IMR-90 (cell line): Measurements from ENCODE around the gene DOCK7. TPM values are rescaled to one million over a fixed set of nuclear protein-coding genes. Genes with fewer than 3 reads are reported as not detected.
A peak's percentile ranks its signal among the peaks of the same experiment; 100 is the strongest.

Source experiments
- ATAC-seq: fragments of 200-7000 bp; cut with Tn5 transposase; 2 replicates; pipeline ENCODE4 v1.9.1; 2020; ENCODE audit warnings: low read depth, mild to moderate bottlenecking, moderate library complexity
- BruUV-seq: library from RNA; stranded (reverse); fragments of 400-500 nt; replicated peaks from 2 replicates; lab custom pipeline; 2021; lab: Mats Ljungman, UMichigan
- CTCF ChIA-PET: fragments of 300-600 bp; formaldehyde crosslinking; extraction: SDS; loops from one replicate; lab custom pipeline; 2021; ENCODE audit warnings: antibody characterized with exemption; lab: Yijun Ruan, JAX
- POLR2A ChIA-PET: fragments of 300-600 bp; sonication (Branson Sonifier 250); formaldehyde crosslinking; loops from one replicate; lab custom pipeline; 2022; ENCODE audit warnings: antibody characterized with exemption; ENCODE audit not compliant: unreplicated experiment; lab: Charles Lee
- DNase-seq: peaks from one replicate; pipeline ENCODE4 v3.0.0; 2013
- H2AFZ ChIP-seq: replicated peaks from 2 replicates; pipeline ENCODE3; 2013; ENCODE audit warnings: low read length, mild to moderate bottlenecking; ENCODE audit not compliant: poor library complexity
- H2AK5ac ChIP-seq: 2 replicates; pipeline ENCODE4 v1.6.1; 2013; ENCODE audit warnings: low read depth, low read length, inconsistent platforms
- H2AK9ac ChIP-seq: replicated peaks from 2 replicates; pipeline ENCODE3; 2013; ENCODE audit warnings: mild to moderate bottlenecking, low read depth, low read length, moderate library complexity; ENCODE audit not compliant: poor library complexity
- H2BK120ac ChIP-seq: 2 replicates; pipeline ENCODE4 v1.6.1; 2013; ENCODE audit warnings: low read depth, low read length, inconsistent platforms
- H2BK15ac ChIP-seq: 3 replicates; pipeline ENCODE4 v1.6.1; 2013; ENCODE audit warnings: low read depth, low read length, inconsistent platforms
- H2BK20ac ChIP-seq: 2 replicates; pipeline ENCODE4 v1.6.1; 2013; ENCODE audit warnings: low read depth, mild to moderate bottlenecking, inconsistent platforms, low read length, moderate library complexity
- H2BK5ac ChIP-seq: 2 replicates; pipeline ENCODE4 v1.6.1; 2013; ENCODE audit warnings: mild to moderate bottlenecking, low read depth, low read length, inconsistent platforms; ENCODE audit not compliant: poor library complexity, severe bottlenecking
- H3K14ac ChIP-seq: replicated peaks from 2 replicates; pipeline ENCODE4 v1.6.1; 2013; ENCODE audit warnings: low read depth, low read length, inconsistent platforms
- H3K18ac ChIP-seq: 2 replicates; pipeline ENCODE4 v1.6.1; 2013; ENCODE audit warnings: low read depth, low read length, control low read depth
- H3K23ac ChIP-seq: 2 replicates; pipeline ENCODE4 v1.6.1; 2013; ENCODE audit warnings: low read depth, low read length, inconsistent platforms
- H3K27ac ChIP-seq: 2 replicates; pipeline ENCODE4 v1.5.1; 2013; ENCODE audit warnings: mild to moderate bottlenecking, control low read depth, low read length; ENCODE audit not compliant: insufficient read depth
- H3K27me3 ChIP-seq: 2 replicates; pipeline ENCODE4 v1.6.1; 2013; ENCODE audit warnings: low read length; ENCODE audit not compliant: control insufficient read depth, insufficient read depth
- H3K36me3 ChIP-seq: 2 replicates; pipeline ENCODE4 v1.6.1; 2013; ENCODE audit warnings: low read length, mixed read lengths; ENCODE audit not compliant: control insufficient read depth, insufficient read depth
- H3K4ac ChIP-seq: 2 replicates; pipeline ENCODE4 v1.6.1; 2013; ENCODE audit warnings: low read depth, low read length, inconsistent platforms
- H3K4me1 ChIP-seq: 2 replicates; pipeline ENCODE4 v1.6.1; 2013; ENCODE audit warnings: low read length, mixed read lengths; ENCODE audit not compliant: control insufficient read depth, insufficient read depth
- H3K4me2 ChIP-seq: 2 replicates; pipeline ENCODE4 v1.6.1; 2013; ENCODE audit warnings: low read depth, mild to moderate bottlenecking, control low read depth, low read length, moderate library complexity
- H3K4me3 ChIP-seq: 2 replicates; pipeline ENCODE4 v1.5.1; 2013; ENCODE audit warnings: low read depth, mild to moderate bottlenecking, control low read depth, low read length, moderate library complexity; ENCODE audit not compliant: insufficient read depth
- H3K56ac ChIP-seq: 2 replicates; pipeline ENCODE4 v1.6.1; 2013; ENCODE audit warnings: low read length, inconsistent platforms; ENCODE audit not compliant: insufficient read depth; ENCODE audit errors: extremely low read depth
- H3K79me1 ChIP-seq, 2 experiments: 2 replicates each; pipeline ENCODE4 v1.6.1; 2013; ENCODE audit warnings: low read length in 2 of 2, inconsistent platforms in 1 of 2, low read depth in 1 of 2
- H3K9ac ChIP-seq: 2 replicates; pipeline ENCODE4 v1.6.1; 2013; ENCODE audit warnings: low read depth, low read length, control low read depth
- H3K9me1 ChIP-seq: 2 replicates; pipeline ENCODE4 v1.6.1; 2013; ENCODE audit warnings: low read length, inconsistent platforms; ENCODE audit not compliant: insufficient read depth
- H3K9me3 ChIP-seq: 2 replicates; pipeline ENCODE4 v1.6.1; 2013; ENCODE audit warnings: low read length; ENCODE audit not compliant: control insufficient read depth, insufficient read depth
- H4K20me1 ChIP-seq: 2 replicates; pipeline ENCODE4 v1.6.1; 2013; ENCODE audit warnings: low read length, inconsistent platforms; ENCODE audit not compliant: insufficient read depth
- H4K5ac ChIP-seq: 2 replicates; pipeline ENCODE4 v1.6.1; 2013; ENCODE audit warnings: mild to moderate bottlenecking, low read depth, low read length, control low read depth
- H4K8ac ChIP-seq, 2 experiments: 2 replicates each; pipeline ENCODE4 v1.6.1; 2013; ENCODE audit warnings: low read depth in 2 of 2, low read length in 2 of 2, control low read depth in 1 of 2, inconsistent platforms in 1 of 2
- H4K91ac ChIP-seq: 2 replicates; pipeline ENCODE4 v1.6.1; 2013; ENCODE audit warnings: low read depth, low read length, inconsistent platforms; ENCODE audit not compliant: insufficient read depth
- BHLHE40 ChIP-seq: fragments of 150-350 bp; IDR thresholded peaks from 2 replicates; pipeline ENCODE4 v1.6.1; 2016; ENCODE audit warnings: mild to moderate bottlenecking, low read depth, low read length
- RFX5 ChIP-seq: IDR thresholded peaks from 2 replicates; pipeline ENCODE4 v1.8.0; 2012; ENCODE audit warnings: low read depth, mild to moderate bottlenecking, low read length, moderate library complexity
- WGBS, 2 experiments: methylation state at CpG; one replicate each; pipeline versions ENCODE4 v1.1.5 to v1.1.7; 2013; ENCODE audit warnings: missing lambda C conversion rate in 2 of 2; ENCODE audit not compliant: insufficient read length in 1 of 2; ENCODE audit errors: extremely low coverage in 2 of 2; 5-methylcytosine and 5-hydroxymethylcytosine counted together
- dilution Hi-C: fragments of 300-500 bp; cut with HindIII; formaldehyde crosslinking; loops from one replicate; pipeline ENCODE4 v1.14.3; 2018; ENCODE audit warnings: low sequenced_read_pairs; ENCODE audit not compliant: unreplicated experiment
- in situ Hi-C: fragments of 300-500 bp; cut with MboI; formaldehyde crosslinking; loops from 3 replicates; pipeline ENCODE4 v1.14.3; 2019; ENCODE audit warnings: low sequenced_read_pairs, inconsistent platforms, mixed read lengths
- intact Hi-C: fragments of 100-400 bp; cut with micrococcal nuclease; formaldehyde crosslinking; loops from 2 replicates; pipeline ENCODE4 v1.10.0; 2022
- polyA plus RNA-seq, 3 experiments: library from polyadenylated mRNA; depleted of rRNA; stranded (reverse); fragments of >200 nt; gene quantifications; 2 replicates each; pipeline ENCODE4 v1.2.3, GENCODE V29; 2012; ENCODE audit warnings: low replicate concordance in 1 of 3
- total RNA-seq: library from RNA; depleted of rRNA; stranded (reverse); fragments of >200 nt; gene quantifications from 2 replicates; pipeline ENCODE4 v1.2.3, GENCODE V29; 2012

DOCK7 gene
- total and polyA plus RNA-seq, 2 of the 4 experiments (the other 2 are of a cell fraction) = 38.0 to 97.7 TPM

DNA sequence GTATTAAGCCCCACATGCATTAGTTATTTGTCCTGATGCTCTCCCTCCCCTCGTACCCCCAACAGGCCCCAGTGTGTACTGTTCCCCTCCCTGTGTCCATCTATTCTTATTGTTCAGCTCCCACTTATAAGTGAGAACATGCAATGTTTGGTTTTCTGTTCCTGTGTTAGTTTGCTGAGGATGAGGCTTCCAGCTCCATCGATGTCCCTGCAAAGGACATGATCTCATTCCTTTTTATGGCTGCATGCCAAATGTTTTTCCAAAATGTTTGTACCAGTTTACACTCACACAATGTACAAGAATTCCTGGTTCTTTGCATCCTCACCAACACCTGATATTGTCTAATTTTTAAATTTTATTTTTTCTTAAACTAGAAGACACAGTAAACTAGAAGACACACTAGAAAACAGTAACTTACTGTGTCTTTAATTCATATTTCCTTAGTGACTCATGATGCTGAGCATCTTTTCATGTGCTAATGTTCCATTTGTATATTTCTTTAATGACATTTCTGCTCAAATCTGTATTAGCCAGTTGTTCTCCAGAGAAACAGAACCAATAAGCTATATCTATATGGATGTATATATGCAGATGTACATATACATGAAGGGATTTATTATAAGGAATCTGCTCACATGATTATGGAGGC is 270.7 kb downstream of the DOCK7 start:
- H2BK20ac ChIP-seq = no peak overlapping the region
- no peak overlapping the region for H4K8ac ChIP-seq
- dilution Hi-C loops = no loop called here
- no peaks in the 10 kb centered on the region for H4K20me1 ChIP-seq
- ChIA-PET CTCF (no interaction called here), POLR2A (no interaction called here)
- no peak overlapping the region for H2AFZ ChIP-seq
- no peak overlapping the region for H3K4ac ChIP-seq
- no peak overlapping the region for H3K9ac ChIP-seq
- intact Hi-C loops = no loop called here
- no peak overlapping the region for H3K56ac ChIP-seq
- BruUV-seq = no TSS peak
- H2BK5ac ChIP-seq = no peak overlapping the region
- peaks cover 2% of the 10 kb centered on the region; the same call in 1 of the 2 replicates for H3K4me1 ChIP-seq
- H3K79me1 ChIP-seq = no peaks in the 10 kb centered on the region
- H2AK9ac ChIP-seq = no peak overlapping the region
- DNase-seq (peak; percentile 52), ATAC-seq (peak; percentile 88)
- WGBS, 2 experiments = no CpG with 5 or more reads among the region's 2 CpGs
- TF ChIP-seq RFX5 (no peak), BHLHE40 (no peak)
- H4K5ac ChIP-seq = no peak overlapping the region
- no peak overlapping the region for H3K27ac ChIP-seq
- no peak overlapping the region for H2BK120ac ChIP-seq
- no peak overlapping the region for H3K23ac ChIP-seq
- 0 out of 2 replicates have a peak overlapping the region, but pooled peaks have one; percentile 24 for H2AK5ac ChIP-seq
- H3K18ac ChIP-seq = no peak overlapping the region
- in situ Hi-C loops = no loop called here
- no peak overlapping the region for H2BK15ac ChIP-seq
- no peaks in the 10 kb centered on the region for H3K9me3 ChIP-seq
- no peaks in the 10 kb centered on the region for H3K9me1 ChIP-seq
- no peak overlapping the region for H3K4me2 ChIP-seq
- no peak overlapping the region for H3K14ac ChIP-seq
- no peaks in the 10 kb centered on the region for H3K36me3 ChIP-seq
- H3K27me3 ChIP-seq = peaks cover under 1% of the 10 kb centered on the region; the same call in 1 of the 2 replicates
- no peak overlapping the region for H4K91ac ChIP-seq
- no peak overlapping the region for H3K4me3 ChIP-seq
